HG03571 (cell line): ENCODE results near the gene OR52W1.

Experiments used
- ATAC-seq: cut with Tn5 transposase; IDR thresholded peaks from one replicate; pipeline ENCODE4 v1.9.1; 2021; ENCODE audit not compliant: unreplicated experiment

Gene OR52W1

GRCh38 chr11:6199174-6199810, at the start of gene OR52W1:
OR52W1 (plus strand) TSS chr11:6199224; CDS start chr11:6199224, 0 bp downstream.
- no peak for ATAC-seq

- no peak for ATAC-seq
These were observed 47.9 kb upstream of the OR52W1 start for GRCh38 chr11:6151117-6151516.

GRCh38 chr11:6152126-6152525, 46.9 kb upstream of the OR52W1 start:
- no peak for ATAC-seq

GRCh38 chr11:6156628-6157359, 42.2 kb upstream of the OR52W1 start:
- ATAC-seq, result no peak

- no peak for ATAC-seq
These were observed 28.8 kb upstream of the OR52W1 start, which contains the start of gene OR52B2 for GRCh38 chr11:6170226-6170625. OR52B2 (minus strand) TSS chr11:6170326; CDS start chr11:6170326, 0 bp downstream.

GRCh38 chr11:6175440-6175839, 23.6 kb upstream of the OR52W1 start:
- no peak for ATAC-seq

GRCh38 chr11:6191742-6192141, 7.3 kb upstream of the OR52W1 start:
- no peak for ATAC-seq

GRCh38 chr11:6194065-6194581, 4.9 kb upstream of the OR52W1 start:
- ATAC-seq, result no peak

- ATAC-seq, result no peak
These were observed 2.6 kb upstream of the OR52W1 start for GRCh38 chr11:6196396-6196795.

- ATAC-seq, result no peak
These were observed 1.4 kb upstream of the OR52W1 start for GRCh38 chr11:6197466-6198200.

GRCh38 chr11:6200975-6201374, 2.0 kb downstream of the OR52W1 start:
- ATAC-seq, result no peak

- no peak for ATAC-seq
These were observed 2.5 kb downstream of the OR52W1 start for GRCh38 chr11:6201481-6201880.

- no peak for ATAC-seq
These were observed 3.0 kb downstream of the OR52W1 start for GRCh38 chr11:6202041-6202440.

GRCh38 chr11:6203327-6203726, 4.3 kb downstream of the OR52W1 start:
- peak; percentile 81 for ATAC-seq

- ATAC-seq, result no peak
These were observed 5.7 kb downstream of the OR52W1 start for GRCh38 chr11:6204706-6205105.

GRCh38 chr11:6205366-6205765, 6.3 kb downstream of the OR52W1 start, which contains the start of gene C11orf42:
C11orf42 (plus strand) TSS chr11:6205557; CDS start chr11:6205616, 59 bp downstream.
- ATAC-seq, result no peak

- ATAC-seq, result no peak
These were observed 7.6 kb downstream of the OR52W1 start for GRCh38 chr11:6206456-6207180.

GRCh38 chr11:6209801-6210200, 10.8 kb downstream of the OR52W1 start:
- no peak for ATAC-seq

GRCh38 chr11:6210274-6210955, 11.4 kb downstream of the OR52W1 start:
- ATAC-seq, result no peak

GRCh38 chr11:6214530-6214929, 15.5 kb downstream of the OR52W1 start:
- ATAC-seq, result no peak
